Activated CD4-positive, alpha-beta T cell treated with anti-CD3 and anti-CD28 coated beads, Interleukin-2, amount 10 ng/mL, durations not matched to agents 7 days and 5 days (primary cell): Measurements from ENCODE around the gene CDK19. TPM values are rescaled to one million over a fixed set of nuclear protein-coding genes. Genes with fewer than 3 reads are reported as not detected.
"Not testable (repeated sequence)": the region's sequence is repeated elsewhere in the genome, so short reads cannot be mapped to it uniquely, and the experiment has no call there.

Experiments
- CTCF ChIA-PET: fragments of 350-600 bp; sonication (Branson Sonifier 250); formaldehyde crosslinking; loops from one replicate; lab custom pipeline; 2021; ENCODE audit warnings: antibody characterized with exemption; lab: Charles Lee
- POLR2A ChIA-PET: fragments of 350-600 bp; sonication (Branson Sonifier 250); formaldehyde crosslinking; loops from one replicate; lab custom pipeline; 2021; ENCODE audit warnings: antibody characterized with exemption; lab: Charles Lee
- DNase-seq: peaks from one replicate; pipeline ENCODE4 v3.0.0-alpha.2; 2020
- H3K27ac Mint-ChIP-seq: one replicate; pipeline ENCODE4 v1.8.0; 2021; ENCODE audit warnings: mild to moderate bottlenecking, moderate library complexity, mixed read lengths
- H3K27me3 Mint-ChIP-seq: one replicate; pipeline ENCODE4 v1.8.0; 2021; ENCODE audit warnings: mixed read lengths
- H3K36me3 Mint-ChIP-seq: one replicate; pipeline ENCODE4 v1.8.0; 2021; ENCODE audit warnings: low read depth, mixed read lengths
- H3K4me1 Mint-ChIP-seq: one replicate; pipeline ENCODE4 v1.8.0; 2021; ENCODE audit warnings: mixed read lengths
- H3K4me3 Mint-ChIP-seq: one replicate; pipeline ENCODE4 v1.8.0; 2021; ENCODE audit warnings: mild to moderate bottlenecking, moderate library complexity, mixed read lengths
- H3K9me3 Mint-ChIP-seq: one replicate; pipeline ENCODE4 v1.8.0; 2021; ENCODE audit warnings: mixed read lengths
- total RNA-seq, 2 experiments: library from RNA; stranded (reverse); gene quantifications; one replicate each; pipeline ENCODE4 v1.2.3, GENCODE V29; 2021

CDK19 gene
- 10 to 100 TPM; 26.5 to 27.3 TPM for total RNA-seq

DNA sequence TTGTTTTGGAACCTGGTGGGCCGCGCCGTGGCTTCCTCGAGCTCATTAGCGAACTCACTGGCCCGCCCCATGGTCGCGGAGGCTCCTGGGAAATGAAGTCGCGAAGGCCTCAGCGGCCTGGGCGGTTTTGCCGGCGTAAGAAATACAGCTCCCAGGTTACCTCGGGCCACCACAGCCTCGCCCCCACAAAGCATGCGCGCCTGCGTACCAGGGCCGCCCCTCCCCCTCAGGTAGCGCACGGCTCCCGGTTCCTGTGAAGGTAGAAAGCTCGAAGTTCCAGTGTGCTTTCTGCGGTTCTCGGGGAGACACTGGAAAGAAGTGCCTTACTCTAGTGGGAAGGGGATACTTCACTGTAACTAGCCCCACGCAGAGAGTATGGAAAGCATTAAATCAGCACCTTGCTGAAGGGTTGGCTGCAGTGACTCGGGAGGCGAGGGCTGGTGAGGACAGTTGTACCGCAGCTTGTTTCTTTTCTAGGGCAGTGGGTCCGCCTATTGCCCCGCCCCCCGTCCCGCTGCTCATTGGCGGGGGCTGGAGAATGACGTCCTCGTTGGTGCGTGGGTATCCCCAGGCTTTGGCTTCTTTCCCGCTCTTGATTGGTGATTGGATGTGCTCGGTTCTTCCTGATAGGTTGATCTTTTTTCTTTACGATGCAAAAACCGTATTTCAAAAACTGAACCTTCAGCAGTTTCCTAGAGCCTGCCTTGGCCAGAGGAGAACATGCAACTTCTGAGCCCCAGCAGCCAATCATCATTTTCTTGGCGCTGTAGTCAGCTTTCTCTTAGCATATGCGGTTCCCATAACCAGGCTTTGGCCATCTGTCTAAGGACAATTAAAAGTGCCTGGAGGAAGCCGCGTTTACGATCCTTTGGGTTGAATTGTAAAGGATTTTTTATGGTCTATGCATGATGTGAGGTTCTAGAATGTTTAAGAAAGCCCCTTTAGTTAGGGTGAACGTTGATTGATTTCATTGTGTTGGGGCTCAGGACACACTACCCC lies at the start of gene CDK19:
Gene CDK19 (minus strand): TSS at position 59 of the 999 bp plus-strand sequence. CDS start 333 bp downstream, outside the sequence.
- peak within 1 kb of the TSS; percentile 99 for H3K4me3 Mint-ChIP-seq
- peaks cover 41% of the 10 kb centered on the region for H3K4me1 Mint-ChIP-seq
- DNase-seq, result peak; percentile 99
- H3K27me3 Mint-ChIP-seq, result no peaks in the 10 kb centered on the region
- H3K36me3 Mint-ChIP-seq, result peaks cover 5% of the 10 kb centered on the region
- ChIA-PET POLR2A (interaction anchor here (0.6 to 3.5 kb wide), 9 partner anchors 60 to 255 kb away, joined by 3 to 89 read pairs (median 3); partner anchors contain the start of genes AMD1 and GTF3C6), CTCF (interaction anchor here (0.6 to 1.3 kb wide), 10 partner anchors 12 to 788 kb away, joined by 3 to 4 read pairs (median 3); no protein-coding TSS in a partner anchor)
- H3K27ac Mint-ChIP-seq, result peak within 1 kb of the TSS; percentile 99
- H3K9me3 Mint-ChIP-seq, result peaks cover 2% of the 10 kb centered on the region

GRCh38 chr6:110864824-110865223 lies 49.6 kb upstream of the CDK19 start:
- Mint-ChIP-seq H3K4me1 (peaks cover 23% of the 10 kb centered on the region), H3K9me3 (no peaks in the 10 kb centered on the region)
- CTCF ChIA-PET, result interaction anchor here (0.6 to 2.2 kb wide), 3 partner anchors 8 to 88 kb away, joined by 3 to 6 read pairs (median 3); partner anchors contain the start of gene AMD1

DNA sequence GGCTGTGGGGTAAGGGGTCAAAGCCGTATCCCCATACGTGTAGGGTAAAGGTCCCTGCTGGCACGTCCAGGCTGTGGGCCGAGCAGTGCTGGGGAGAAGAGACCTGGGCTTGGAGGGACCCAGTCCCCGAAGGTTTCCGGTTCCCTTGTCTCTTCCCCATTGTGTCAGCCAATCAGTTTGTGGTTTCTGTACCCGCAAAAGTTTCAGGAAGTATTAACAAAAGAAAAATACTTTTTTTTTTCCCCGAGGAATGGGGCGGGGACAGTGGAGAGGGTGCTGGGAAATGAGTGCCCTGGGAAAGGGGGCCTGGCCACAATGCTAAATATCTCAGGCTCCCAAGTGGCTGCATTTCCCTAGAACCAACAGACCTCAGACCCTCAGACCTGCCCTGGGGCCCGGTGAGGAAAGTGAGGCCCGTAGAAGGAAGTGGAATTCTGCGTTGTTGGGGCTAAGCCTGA lies 44.1 kb upstream of the CDK19 start:
- peak overlapping the region; percentile 69 for H3K27ac Mint-ChIP-seq
- H3K36me3 Mint-ChIP-seq, result peaks cover 3% of the 10 kb centered on the region
- no peak overlapping the region for H3K4me3 Mint-ChIP-seq
- peaks cover 16% of the 10 kb centered on the region for H3K4me1 Mint-ChIP-seq
- no peaks in the 10 kb centered on the region for H3K27me3 Mint-ChIP-seq
- ChIA-PET POLR2A (no interaction called here), CTCF (no interaction called here)
- no peaks in the 10 kb centered on the region for H3K9me3 Mint-ChIP-seq
- no peak for DNase-seq

More at GRCh38 chr6:110864824-110865223, 49.6 kb upstream of the CDK19 start:
- H3K27me3 Mint-ChIP-seq, result no peaks in the 10 kb centered on the region
- no peak for DNase-seq
- POLR2A ChIA-PET, result interaction anchor here (2.2 kb wide), 1 partner anchor 10 kb away, joined by 10 read pairs; the partner anchor contains the start of gene AMD1
- no peak overlapping the region for H3K4me3 Mint-ChIP-seq
- H3K27ac Mint-ChIP-seq, result no peak overlapping the region
- peaks cover 2% of the 10 kb centered on the region for H3K36me3 Mint-ChIP-seq

DNA sequence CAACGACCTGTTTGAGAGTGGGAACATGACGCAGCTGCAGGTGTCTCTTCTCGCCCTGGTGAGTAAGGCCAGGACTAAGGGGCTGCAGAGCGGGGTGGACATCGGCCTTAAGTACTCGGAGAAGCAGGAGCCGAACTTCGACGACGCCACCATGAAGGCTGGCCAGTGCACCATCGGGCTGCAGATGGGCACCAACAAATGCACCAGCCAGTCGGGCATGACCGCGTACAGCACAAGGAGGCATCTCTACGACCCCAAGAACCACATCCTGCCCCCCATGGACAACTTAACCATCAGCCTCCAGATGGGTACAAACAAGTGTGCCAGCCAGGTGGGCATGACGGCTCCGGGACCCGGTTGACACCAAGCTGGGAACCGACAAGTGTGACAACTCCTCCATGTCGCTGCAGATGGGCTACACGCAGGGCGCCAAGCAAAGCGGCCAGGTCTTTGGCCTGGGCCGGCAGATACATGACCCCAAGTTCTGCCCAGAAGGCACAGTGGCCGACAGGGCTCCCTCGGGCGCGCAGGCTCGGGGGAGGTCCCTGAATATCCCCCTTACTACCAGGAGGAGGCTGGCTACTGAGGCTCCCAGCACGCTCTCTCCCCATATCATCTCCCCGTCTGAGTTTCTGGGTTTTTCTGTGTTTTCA lies 43.4 kb upstream of the CDK19 start:
- Mint-ChIP-seq H3K4me1 (peaks cover 16% of the 10 kb centered on the region), H3K9me3 (no peaks in the 10 kb centered on the region), H3K27ac (no peak overlapping the region), H3K4me3 (no peak overlapping the region), H3K27me3 (peaks cover under 1% of the 10 kb centered on the region), H3K36me3 (peaks cover 3% of the 10 kb centered on the region)
- ChIA-PET POLR2A (no interaction called here), CTCF (interaction anchor here (1.2 to 1.3 kb wide), 2 partner anchors 46 to 51 kb away, joined by 3 read pairs; no protein-coding TSS in a partner anchor)
- no peak for DNase-seq

DNA sequence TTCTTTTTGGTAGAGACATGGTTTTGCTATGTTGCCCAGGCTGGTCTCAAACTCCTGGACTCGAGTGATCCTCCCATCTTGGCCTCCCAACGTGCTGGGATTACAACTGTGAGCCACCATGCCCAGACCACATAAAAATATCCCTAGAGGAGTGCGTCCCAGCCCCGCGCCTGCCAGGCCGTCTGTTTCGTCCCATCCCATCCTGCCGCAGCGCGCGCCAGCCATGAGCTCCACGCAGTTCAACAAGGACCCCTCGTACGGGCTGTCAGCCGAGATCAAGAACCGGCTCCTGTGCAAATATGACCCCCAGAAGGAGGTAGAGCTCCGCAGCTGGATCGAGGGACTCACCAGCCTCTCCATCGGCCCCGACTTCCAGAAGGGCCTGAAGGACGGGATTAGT lies 42.7 kb upstream of the CDK19 start:
- DNase-seq, result no peak
- no peak overlapping the region for H3K4me3 Mint-ChIP-seq
- POLR2A ChIA-PET, result no interaction called here
- H3K27me3 Mint-ChIP-seq, result peaks cover 3% of the 10 kb centered on the region
- H3K9me3 Mint-ChIP-seq, result no peaks in the 10 kb centered on the region
- H3K36me3 Mint-ChIP-seq, result peaks cover 3% of the 10 kb centered on the region
- H3K4me1 Mint-ChIP-seq, result peaks cover 16% of the 10 kb centered on the region
- CTCF ChIA-PET, result interaction anchor here (0.7 to 1.3 kb wide), 4 partner anchors 21 to 50 kb away, joined by 3 to 5 read pairs (median 4); no protein-coding TSS in a partner anchor
- H3K27ac Mint-ChIP-seq, result no peak overlapping the region

DNA sequence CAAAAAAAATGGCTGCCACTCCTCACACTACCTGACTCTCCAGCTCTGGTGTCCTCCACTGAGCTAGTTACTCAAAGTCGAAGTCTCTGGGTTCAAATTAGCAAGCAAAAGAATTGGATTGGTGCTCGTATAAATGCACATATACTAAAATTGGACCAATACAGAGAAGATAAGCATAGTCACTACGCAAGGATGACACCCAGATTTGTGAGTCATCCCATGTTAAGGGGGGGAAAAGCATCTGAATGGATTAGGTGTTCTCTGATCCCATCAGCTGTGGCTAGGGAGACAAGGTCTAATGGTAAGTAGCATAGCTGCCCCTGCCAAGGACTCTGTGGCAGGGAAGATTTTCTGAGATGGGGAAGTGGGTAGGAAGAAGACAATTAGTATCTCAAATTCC lies 41.0 kb upstream of the CDK19 start:
- Mint-ChIP-seq H3K4me3 (no peak overlapping the region), H3K4me1 (peaks cover 16% of the 10 kb centered on the region), H3K27me3 (peaks cover 3% of the 10 kb centered on the region), H3K9me3 (no peaks in the 10 kb centered on the region), H3K27ac (no peak overlapping the region), H3K36me3 (peaks cover 3% of the 10 kb centered on the region)
- ChIA-PET POLR2A (no interaction called here), CTCF (interaction anchor here (0.6 to 1.5 kb wide), 5 partner anchors 12 to 88 kb away, joined by 3 to 4 read pairs (median 3); partner anchors contain the start of gene AMD1)
- no peak for DNase-seq

DNA sequence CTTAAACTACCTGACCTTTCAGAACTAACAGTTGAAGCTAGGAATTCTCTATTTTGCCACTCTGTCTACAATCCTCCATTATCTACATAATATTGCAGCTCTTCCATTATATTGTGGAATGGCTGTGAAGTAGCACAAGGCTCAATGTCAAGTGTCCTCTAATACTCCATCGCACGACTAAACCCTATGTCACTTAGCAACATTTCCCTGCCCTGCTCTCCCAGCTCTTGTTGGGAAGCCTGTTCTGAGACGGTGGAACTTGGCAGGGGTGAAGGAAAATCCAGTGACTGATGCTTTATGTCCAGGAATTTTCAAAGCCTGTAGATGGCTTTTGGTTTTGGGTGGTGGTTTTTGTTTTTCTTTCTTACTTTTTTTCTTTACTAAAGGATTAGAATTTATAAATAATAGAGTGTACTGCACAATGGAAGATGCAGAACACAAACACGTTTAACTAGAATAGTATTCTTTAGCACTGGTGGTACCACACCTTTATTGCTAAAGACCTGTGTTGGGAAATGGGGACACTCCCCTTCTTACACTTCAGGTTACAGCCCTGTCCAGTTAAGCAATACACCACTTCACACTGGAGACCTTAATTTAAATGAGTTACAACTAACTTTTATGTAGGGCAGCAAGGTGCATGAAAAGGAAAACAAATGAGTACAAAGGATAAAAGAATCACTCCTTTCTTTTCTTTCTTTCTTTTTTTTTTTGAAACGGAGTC lies 38.6 kb upstream of the CDK19 start:
- ChIA-PET POLR2A (interaction anchor here (0.6 kb wide), 1 partner anchor 106 kb away, joined by 3 read pairs; no protein-coding TSS in a partner anchor), CTCF (no interaction called here)
- Mint-ChIP-seq H3K36me3 (no peaks in the 10 kb centered on the region), H3K4me3 (no peak overlapping the region), H3K9me3 (no peaks in the 10 kb centered on the region), H3K27ac (no peak overlapping the region), H3K4me1 (peaks cover 2% of the 10 kb centered on the region), H3K27me3 (peaks cover 5% of the 10 kb centered on the region)
- no peak for DNase-seq

DNA sequence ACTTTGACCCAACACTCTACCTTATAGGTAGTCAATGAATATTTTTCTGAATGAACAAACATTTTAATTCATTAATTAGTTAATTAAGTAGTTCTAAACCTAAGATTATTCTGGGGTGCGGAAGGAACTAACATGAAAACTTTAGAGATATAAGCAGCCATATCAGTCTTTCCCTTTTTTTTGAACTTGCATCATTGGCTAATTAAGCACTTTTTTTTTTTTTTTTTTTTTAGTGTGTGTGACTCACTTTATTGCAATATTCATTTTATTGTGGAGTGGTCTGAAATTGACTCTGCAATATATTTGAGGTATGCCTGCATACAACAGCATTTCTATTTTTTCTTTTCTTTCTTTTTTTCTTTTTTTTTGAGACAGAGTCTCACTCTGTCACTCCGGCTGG lies 37.5 kb upstream of the CDK19 start:
- Mint-ChIP-seq H3K4me3 (no peak overlapping the region), H3K27ac (no peak overlapping the region), H3K9me3 (no peaks in the 10 kb centered on the region), H3K36me3 (no peaks in the 10 kb centered on the region), H3K27me3 (peaks cover 7% of the 10 kb centered on the region), H3K4me1 (no peaks in the 10 kb centered on the region)
- POLR2A ChIA-PET, result no interaction called here
- no peak for DNase-seq
- CTCF ChIA-PET, result no interaction called here

GRCh38 chr6:110849781-110850180 lies 34.5 kb upstream of the CDK19 start:
- Mint-ChIP-seq H3K36me3 (no peaks in the 10 kb centered on the region), H3K9me3 (no peaks in the 10 kb centered on the region), H3K27me3 (peaks cover 7% of the 10 kb centered on the region), H3K4me1 (no peaks in the 10 kb centered on the region), H3K4me3 (no peak overlapping the region), H3K27ac (no peak overlapping the region)
- no peak for DNase-seq
- CTCF ChIA-PET, result no interaction called here
- POLR2A ChIA-PET, result no interaction called here

GRCh38 chr6:110841266-110841665 lies 26.0 kb upstream of the CDK19 start:
- Mint-ChIP-seq H3K4me3 (no peak overlapping the region), H3K9me3 (peaks cover 2% of the 10 kb centered on the region), H3K27ac (no peak overlapping the region), H3K36me3 (no peaks in the 10 kb centered on the region), H3K4me1 (no peaks in the 10 kb centered on the region), H3K27me3 (no peaks in the 10 kb centered on the region)
- no peak for DNase-seq
- POLR2A ChIA-PET, result no interaction called here
- CTCF ChIA-PET, result no interaction called here

- H3K27ac Mint-ChIP-seq, H3K9me3 Mint-ChIP-seq, H3K36me3 Mint-ChIP-seq, H3K27me3 Mint-ChIP-seq, H3K4me1 Mint-ChIP-seq, DNase-seq, H3K4me3 Mint-ChIP-seq, POLR2A ChIA-PET: not testable (repeated sequence)
- CTCF ChIA-PET, result interaction anchor here (1.0 kb wide), 1 partner anchor 9 kb away, joined by 4 read pairs; no protein-coding TSS in a partner anchor
Measured at GRCh38 chr6:110835751-110836150, 20.5 kb upstream of the CDK19 start.

- Mint-ChIP-seq H3K4me3 (no peak overlapping the region), H3K27me3 (no peaks in the 10 kb centered on the region), H3K9me3 (no peaks in the 10 kb centered on the region), H3K4me1 (no peaks in the 10 kb centered on the region), H3K36me3 (no peaks in the 10 kb centered on the region), H3K27ac (no peak overlapping the region)
- ChIA-PET POLR2A (interaction anchor here (0.7 kb wide), 1 partner anchor 40 kb away, joined by 3 read pairs; no protein-coding TSS in a partner anchor), CTCF (no interaction called here)
- no peak for DNase-seq
Measured at GRCh38 chr6:110833831-110834230, 18.6 kb upstream of the CDK19 start.
